HG02840 (cell line): ENCODE measurements around the gene LRRC46.

Experiments used
- ATAC-seq: cut with Tn5 transposase; IDR thresholded peaks from one replicate; pipeline ENCODE4 v1.9.1; 2021; ENCODE audit warnings: mild to moderate bottlenecking, moderate library complexity, moderate number of reproducible peaks; ENCODE audit not compliant: unreplicated experiment, low FRiP score

The LRRC46 gene

DNA sequence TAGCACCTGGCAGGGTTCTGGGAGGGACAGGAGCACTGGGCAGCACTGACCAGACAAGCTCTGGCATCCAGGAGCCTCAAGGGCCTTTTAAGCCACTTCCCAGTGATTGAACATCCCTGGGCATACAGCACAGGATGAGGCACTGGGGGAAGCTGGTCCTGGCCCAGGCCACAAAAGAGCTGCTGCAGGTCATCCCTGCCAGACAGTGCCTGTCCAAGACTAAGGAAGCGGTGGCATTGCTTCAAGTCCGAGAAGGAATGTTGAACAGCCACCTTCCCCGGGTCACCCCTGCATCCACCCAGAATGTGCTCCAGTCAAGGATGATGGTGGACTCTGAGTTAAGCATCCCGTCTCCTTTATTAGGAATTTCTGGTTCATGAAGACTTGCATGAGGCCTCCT, 8.7 kb upstream of the LRRC46 start:
- ATAC-seq, result no peak

GRCh38 chr17:47823519-47823918, 8.0 kb upstream of the LRRC46 start:
- no peak for ATAC-seq

GRCh38 chr17:47829870-47830269, 1.6 kb upstream of the LRRC46 start:
- ATAC-seq, result no peak

GRCh38 chr17:47830396-47831002, 971 bp upstream of the LRRC46 start:
- no peak for ATAC-seq

DNA sequence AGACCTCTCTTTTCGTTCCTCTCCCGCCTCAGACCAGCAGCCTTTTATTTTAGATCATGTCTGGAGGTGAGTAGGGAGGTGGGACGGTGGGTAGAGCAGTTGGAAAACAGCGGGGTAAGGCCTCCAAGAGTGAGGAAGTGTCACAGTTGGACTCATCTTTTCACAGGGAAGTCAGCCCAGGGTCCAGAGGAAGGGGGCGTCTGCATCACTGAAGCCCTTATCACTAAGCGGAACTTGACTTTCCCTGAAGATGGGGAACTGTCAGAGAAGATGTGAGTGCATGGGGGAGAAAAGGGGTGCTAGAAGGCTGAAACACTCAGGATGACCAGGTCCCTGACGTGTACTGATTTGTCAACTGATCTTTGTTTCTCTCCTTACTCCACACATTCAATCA, 461 bp downstream of the LRRC46 start:
- no peak for ATAC-seq

- no peak for ATAC-seq
Observed at GRCh38 chr17:47834756-47835155, 3.3 kb downstream of the LRRC46 start.

DNA sequence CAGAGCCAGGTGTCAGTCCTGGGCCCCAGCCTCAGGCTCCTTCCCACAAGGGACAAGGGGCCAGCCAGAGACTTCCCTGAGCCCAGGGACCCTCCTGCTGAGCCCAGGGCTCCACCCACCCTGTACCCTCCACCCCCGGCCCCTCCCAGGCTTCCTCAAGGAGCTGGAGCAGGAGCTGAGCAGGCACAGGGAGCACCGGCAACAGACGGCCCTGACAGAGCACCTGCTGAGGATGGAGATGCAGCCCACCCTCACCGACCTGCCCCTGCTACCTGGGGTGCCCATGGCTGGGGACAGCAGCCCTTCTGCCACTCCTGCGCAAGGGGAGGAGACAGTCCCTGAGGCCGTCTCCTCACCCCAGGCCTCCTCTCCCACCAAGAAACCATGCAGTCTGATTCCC, 5.1 kb downstream of the LRRC46 start:
- ATAC-seq, result no peak

GRCh38 chr17:47837401-47838039, 6.0 kb downstream of the LRRC46 start:
- no peak for ATAC-seq

DNA sequence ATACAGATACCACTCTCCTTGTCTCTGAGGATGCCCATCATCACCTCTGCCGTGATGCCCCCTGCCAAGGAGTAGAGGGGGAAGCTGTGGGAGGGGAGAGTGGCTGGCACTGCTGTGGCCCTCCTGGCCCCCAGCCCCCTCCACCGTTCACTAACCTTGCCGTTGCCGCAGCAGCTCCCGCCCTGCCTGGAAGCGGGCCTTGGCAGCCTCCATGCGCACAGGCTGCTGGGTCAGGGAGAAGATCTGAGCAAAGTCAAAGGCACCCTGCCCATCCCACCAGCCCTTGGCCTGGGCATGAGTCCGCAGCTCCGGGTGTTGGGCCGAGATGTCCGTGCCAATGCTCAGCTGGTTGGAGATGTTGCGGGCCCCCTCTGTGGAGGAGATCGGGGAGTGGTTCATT, 7.2 kb downstream of the LRRC46 start:
- no peak for ATAC-seq

GRCh38 chr17:47839071-47839470, 7.6 kb downstream of the LRRC46 start:
- no peak for ATAC-seq

GRCh38 chr17:47840001-47840741, 8.7 kb downstream of the LRRC46 start:
- no peak for ATAC-seq

GRCh38 chr17:47840742-47841487, 9.4 kb downstream of the LRRC46 start, which contains the start of gene SCRN2:
SCRN2 (minus strand) TSS chr17:47841273; CDS start chr17:47840843, 430 bp downstream.
- ATAC-seq, result peak; percentile 64

DNA sequence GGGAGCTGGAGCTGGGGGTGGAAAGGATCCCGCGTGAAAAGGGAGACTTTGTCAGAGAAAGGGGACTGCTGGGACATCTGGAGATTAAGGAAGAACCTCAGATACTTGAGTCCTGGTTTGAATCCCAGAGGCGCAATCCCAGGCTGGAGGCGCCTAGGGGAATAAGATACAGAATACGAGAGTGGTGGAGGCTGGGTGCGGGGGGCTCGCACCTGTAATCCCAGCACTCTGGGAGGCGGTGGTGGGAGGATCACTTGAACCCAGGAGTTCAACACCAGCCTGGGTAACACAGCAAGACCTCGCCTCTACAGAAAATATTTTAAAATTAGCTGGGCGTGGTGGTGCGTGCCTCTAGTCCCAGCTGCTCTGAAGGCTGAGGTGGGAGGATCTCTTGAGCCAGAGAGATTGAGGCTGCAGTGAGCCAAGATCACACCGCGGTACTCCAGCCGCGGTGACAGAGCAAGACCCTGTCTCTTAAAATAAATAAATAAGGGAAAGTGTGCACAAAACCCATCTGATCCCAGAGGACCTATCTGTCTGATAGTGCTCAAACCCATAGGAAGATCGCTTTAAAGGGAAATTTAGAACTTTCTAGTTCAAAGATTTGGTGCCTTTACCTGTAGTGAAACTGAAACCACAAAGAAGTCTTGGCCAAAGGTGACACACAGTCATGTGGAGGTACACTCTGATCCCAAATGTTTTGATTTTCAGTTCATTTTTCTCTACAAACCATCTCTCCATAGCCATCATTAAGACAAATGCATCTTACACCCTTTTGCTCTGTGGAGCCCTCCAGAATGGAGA, 10.2 kb downstream of the LRRC46 start:
- no peak for ATAC-seq

GRCh38 chr17:47843391-47843730, 11.9 kb downstream of the LRRC46 start:
- no peak for ATAC-seq

- ATAC-seq, result no peak
Observed at GRCh38 chr17:47844227-47844626, 12.8 kb downstream of the LRRC46 start.

GRCh38 chr17:47844814-47845715, 13.6 kb downstream of the LRRC46 start:
- no peak for ATAC-seq

DNA sequence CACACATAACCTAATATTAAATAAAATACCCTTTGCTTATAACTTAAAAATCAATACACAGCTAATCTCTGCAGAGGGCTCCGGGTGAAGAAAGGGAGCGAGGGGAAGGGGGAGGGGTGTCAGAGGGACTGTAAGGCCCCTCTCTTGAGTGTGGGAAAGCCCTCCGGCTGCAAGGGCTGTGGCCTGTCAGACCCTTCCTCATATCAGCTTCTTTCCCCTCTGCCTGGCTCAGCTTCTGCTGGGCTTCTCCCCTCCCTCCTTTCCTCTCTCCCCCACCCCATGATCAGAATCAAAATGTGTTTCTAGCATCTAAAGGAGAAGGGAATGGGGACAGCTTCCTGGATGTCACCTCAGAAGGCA, 14.2 kb downstream of the LRRC46 start:
- no peak for ATAC-seq

GRCh38 chr17:47846716-47847340, 15.4 kb downstream of the LRRC46 start:
- no peak for ATAC-seq
